ENCODE measurements around the gene ASCC1.

DNA sequence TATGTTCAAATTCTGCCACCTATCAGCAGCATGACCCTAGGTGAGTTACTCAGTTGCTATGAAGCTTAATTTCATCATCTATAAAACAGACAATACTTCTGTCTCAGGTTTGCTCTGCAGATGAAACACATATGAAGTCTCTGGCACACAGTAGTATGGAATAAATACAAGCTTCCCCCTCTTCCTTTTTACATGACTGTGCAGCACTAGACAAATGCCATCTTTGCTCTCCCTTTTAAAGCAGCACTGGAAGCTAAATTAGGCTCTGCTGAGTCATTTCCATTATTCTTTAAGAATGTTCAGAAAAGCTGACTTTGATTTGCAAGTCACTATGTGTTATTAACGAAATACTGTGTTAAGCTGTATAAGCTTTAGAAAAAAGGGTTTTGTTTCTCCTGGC lies 40.9 kb downstream of the ASCC1 start:
- TF ChIP-seq POLR2A (IDR thresholded peaks at IDR 0.05; ENCODE audit: low read depth, low read length), result no peak
- TF ChIP-seq POLR2AphosphoS5 (IDR thresholded peaks at IDR 0.05; ENCODE audit: low read depth, low read length), result no peak

All from GM12891 (cell line).